Hematopoietic multipotent progenitor cell (in vitro differentiated cells): ENCODE measurements around the gene DNAJB2. TPM values are rescaled to one million over a fixed set of nuclear protein-coding genes. Genes with fewer than 3 reads are reported as not detected.
"Not testable (repeated sequence)": the region's sequence is repeated elsewhere in the genome, so short reads cannot be mapped to it uniquely, and the experiment has no call there.

Experiments
- DNase-seq, 3 donors: peaks; one replicate each; pipeline ENCODE4 v3.0.0-alpha.2; 2011 to 2015; ENCODE audit warnings: low read depth in 2 of 3, low spot score in 2 of 3
- total RNA-seq: library from RNA; depleted of rRNA; stranded (reverse); fragments of >200 nt; gene quantifications from one replicate; pipeline ENCODE4 v1.2.3, GENCODE V29; 2012

DNAJB2 gene
- total RNA-seq, 1 donor = 24.8 TPM

- DNase-seq = peak in 2 of 3 donors; percentile 62 to 74
These were observed 24.5 kb upstream of the DNAJB2 start for GRCh38 chr2:219254590-219255201.

- not testable (repeated sequence) for DNase-seq
These were observed 20.2 kb upstream of the DNAJB2 start for GRCh38 chr2:219258942-219259341.

GRCh38 chr2:219261024-219261855 lies 17.9 kb upstream of the DNAJB2 start:
- DNase-seq = no peak

GRCh38 chr2:219266232-219266631 lies 12.9 kb upstream of the DNAJB2 start:
- no peak for DNase-seq

- DNase-seq = no peak
These were observed 12.3 kb upstream of the DNAJB2 start for GRCh38 chr2:219266886-219267285.

GRCh38 chr2:219268294-219268693 lies 10.9 kb upstream of the DNAJB2 start:
- DNase-seq = no peak

GRCh38 chr2:219269362-219270054 lies 9.7 kb upstream of the DNAJB2 start:
- DNase-seq = no peak

- no peak for DNase-seq
These were observed 9.2 kb upstream of the DNAJB2 start for GRCh38 chr2:219270055-219270372.

GRCh38 chr2:219271021-219271420 lies 8.1 kb upstream of the DNAJB2 start:
- DNase-seq = no peak

- no peak for DNase-seq
These were observed 6.8 kb upstream of the DNAJB2 start for GRCh38 chr2:219272356-219272755.

- no peak for DNase-seq
These were observed 6.2 kb upstream of the DNAJB2 start for GRCh38 chr2:219272995-219273394.

GRCh38 chr2:219273937-219274336 lies 5.2 kb upstream of the DNAJB2 start:
- no peak for DNase-seq

- DNase-seq = no peak
These were observed 4.7 kb upstream of the DNAJB2 start for GRCh38 chr2:219274361-219274921.

GRCh38 chr2:219277703-219278654 lies 1.2 kb upstream of the DNAJB2 start:
- DNase-seq = peak; percentile 55 to 69 (median 63)

- DNase-seq = peak in 1 of 3 donors; percentile 11
These were observed 463 bp upstream of the DNAJB2 start for GRCh38 chr2:219278655-219279150.

- DNase-seq = no peak
These were observed 850 bp downstream of the DNAJB2 start for GRCh38 chr2:219279916-219280516.

GRCh38 chr2:219280651-219281050 lies 1.5 kb downstream of the DNAJB2 start:
- no peak for DNase-seq

- DNase-seq = no peak
These were observed 2.4 kb downstream of the DNAJB2 start for GRCh38 chr2:219281588-219281987.

- no peak for DNase-seq
These were observed 3.2 kb downstream of the DNAJB2 start for GRCh38 chr2:219282375-219282774.
